ENCODE results near the gene KIF2A.
A peak's percentile ranks its signal among the peaks of the same experiment; 100 is the strongest.

The KIF2A gene

DNA sequence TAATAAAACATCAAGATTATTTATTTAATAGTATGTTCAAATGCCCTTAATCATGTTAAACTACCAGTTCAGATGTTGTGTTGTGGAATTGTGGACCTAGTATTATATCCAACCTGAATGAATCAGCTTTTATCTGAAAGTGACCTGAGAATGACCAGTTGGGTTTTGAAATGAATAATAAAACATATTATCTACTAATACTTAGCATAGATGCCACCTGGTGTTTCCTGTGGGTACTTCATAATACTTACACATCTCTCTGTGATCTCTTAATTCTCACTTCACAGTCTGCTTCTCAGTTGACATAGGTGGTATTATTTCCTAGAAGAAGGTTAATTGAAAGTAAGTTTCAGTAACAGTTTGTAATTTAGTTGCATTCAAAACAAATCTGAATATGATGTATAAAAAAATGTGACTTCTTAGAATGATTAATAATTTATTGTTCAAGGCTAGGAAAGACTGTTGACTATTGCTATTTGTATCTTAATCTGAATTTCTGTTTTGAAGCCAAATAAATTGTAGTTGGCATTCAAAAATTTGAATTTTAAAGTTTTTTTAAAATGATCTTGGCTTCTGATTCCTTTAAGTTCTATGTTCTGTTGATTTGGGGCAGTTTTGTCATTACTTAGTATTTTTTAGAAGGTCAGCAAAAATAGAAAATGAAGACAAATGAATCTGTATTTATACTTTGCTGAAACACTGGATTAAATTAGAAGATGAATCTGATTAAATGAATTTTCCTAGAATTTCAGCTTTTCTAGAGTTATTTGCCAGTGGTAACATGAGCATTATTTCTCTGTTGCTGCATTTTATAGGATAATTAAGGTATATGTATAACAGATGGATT, 48.2 kb downstream of the KIF2A start:
- Histone ChIP-seq H4K20me1 (ENCODE audit: insufficient read depth, low read length) (no peaks in the 10 kb centered on the region), H3K36me3 (ENCODE audit: insufficient read depth, low read length) (peaks cover 72% of the 10 kb centered on the region), H3K27ac (ENCODE audit: low read depth, low read length, poor library complexity, severe bottlenecking) (no peak overlapping the region)

GRCh38 chr5:62362701-62363100, 56.7 kb downstream of the KIF2A start:
- TF ChIP-seq EZH2 (IDR thresholded peaks at IDR 0.05; ENCODE audit: borderline replicate concordance, low read length) = no peak
- TF ChIP-seq, protein P1, sequence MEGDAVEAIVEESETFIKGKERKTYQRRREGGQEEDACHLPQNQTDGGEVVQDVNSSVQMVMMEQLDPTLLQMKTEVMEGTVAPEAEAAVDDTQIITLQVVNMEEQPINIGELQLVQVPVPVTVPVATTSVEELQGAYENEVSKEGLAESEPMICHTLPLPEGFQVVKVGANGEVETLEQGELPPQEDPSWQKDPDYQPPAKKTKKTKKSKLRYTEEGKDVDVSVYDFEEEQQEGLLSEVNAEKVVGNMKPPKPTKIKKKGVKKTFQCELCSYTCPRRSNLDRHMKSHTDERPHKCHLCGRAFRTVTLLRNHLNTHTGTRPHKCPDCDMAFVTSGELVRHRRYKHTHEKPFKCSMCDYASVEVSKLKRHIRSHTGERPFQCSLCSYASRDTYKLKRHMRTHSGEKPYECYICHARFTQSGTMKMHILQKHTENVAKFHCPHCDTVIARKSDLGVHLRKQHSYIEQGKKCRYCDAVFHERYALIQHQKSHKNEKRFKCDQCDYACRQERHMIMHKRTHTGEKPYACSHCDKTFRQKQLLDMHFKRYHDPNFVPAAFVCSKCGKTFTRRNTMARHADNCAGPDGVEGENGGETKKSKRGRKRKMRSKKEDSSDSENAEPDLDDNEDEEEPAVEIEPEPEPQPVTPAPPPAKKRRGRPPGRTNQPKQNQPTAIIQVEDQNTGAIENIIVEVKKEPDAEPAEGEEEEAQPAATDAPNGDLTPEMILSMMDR (IDR thresholded peaks at IDR 0.05; ENCODE audit: low read length) = no peak
- H4K20me1 ChIP-seq (ENCODE audit: insufficient read depth, low read length) = no peaks in the 10 kb centered on the region
- H3K9me3 ChIP-seq (ENCODE audit: low read length) = no peaks in the 10 kb centered on the region
- no peak overlapping the region for H3K9ac ChIP-seq (ENCODE audit: low read length)
- H3K9me2 ChIP-seq (ENCODE audit: low read depth, low read length) = no peaks in the 10 kb centered on the region
- no peaks in the 10 kb centered on the region for H3F3A ChIP-seq (ENCODE audit: insufficient read depth, low read length)
- no peak overlapping the region for H3K4me2 ChIP-seq (ENCODE audit: low read length)
- H3K79me2 ChIP-seq (ENCODE audit: insufficient read depth, low read length) = no peaks in the 10 kb centered on the region
- H3K4me1 ChIP-seq (ENCODE audit: insufficient read depth, low read length, severe bottlenecking) = no peaks in the 10 kb centered on the region
- H2AFZ ChIP-seq (ENCODE audit: low read length) = no peak overlapping the region
- H3K27ac ChIP-seq (ENCODE audit: low read depth, low read length, poor library complexity, severe bottlenecking) = no peak overlapping the region
- H3K4me3 ChIP-seq (ENCODE audit: low read depth, low read length, poor library complexity, severe bottlenecking) = no peak overlapping the region
- H3K36me3 ChIP-seq (ENCODE audit: insufficient read depth, low read length) = peaks cover 70% of the 10 kb centered on the region
- no peaks in the 10 kb centered on the region for H3K27me3 ChIP-seq (ENCODE audit: insufficient read depth, low read length)

More for the DNA sequence above, 48.2 kb downstream of the KIF2A start:
- Histone ChIP-seq H3K79me2 (ENCODE audit: insufficient read depth, low read length) (no peaks in the 10 kb centered on the region), H3K9me3 (ENCODE audit: low read length) (no peaks in the 10 kb centered on the region), H3F3A (ENCODE audit: insufficient read depth, low read length) (peaks cover 10% of the 10 kb centered on the region; the same call in 1 of the 2 replicates), H3K4me2 (ENCODE audit: low read length) (no peak overlapping the region), H3K27me3 (ENCODE audit: insufficient read depth, low read length) (no peaks in the 10 kb centered on the region), H3K9ac (ENCODE audit: low read length) (no peak overlapping the region), H3K4me1 (ENCODE audit: insufficient read depth, low read length, severe bottlenecking) (no peaks in the 10 kb centered on the region), H3K9me2 (ENCODE audit: low read depth, low read length) (no peaks in the 10 kb centered on the region), H3K4me3 (ENCODE audit: low read depth, low read length, poor library complexity, severe bottlenecking) (no peak overlapping the region), H2AFZ (ENCODE audit: low read length) (no peak overlapping the region)
- TF ChIP-seq EZH2 (IDR thresholded peaks at IDR 0.05; ENCODE audit: borderline replicate concordance, low read length) = no peak
- TF ChIP-seq, protein P1 (IDR thresholded peaks at IDR 0.05; ENCODE audit: low read length) = peak; percentile 70

DNA sequence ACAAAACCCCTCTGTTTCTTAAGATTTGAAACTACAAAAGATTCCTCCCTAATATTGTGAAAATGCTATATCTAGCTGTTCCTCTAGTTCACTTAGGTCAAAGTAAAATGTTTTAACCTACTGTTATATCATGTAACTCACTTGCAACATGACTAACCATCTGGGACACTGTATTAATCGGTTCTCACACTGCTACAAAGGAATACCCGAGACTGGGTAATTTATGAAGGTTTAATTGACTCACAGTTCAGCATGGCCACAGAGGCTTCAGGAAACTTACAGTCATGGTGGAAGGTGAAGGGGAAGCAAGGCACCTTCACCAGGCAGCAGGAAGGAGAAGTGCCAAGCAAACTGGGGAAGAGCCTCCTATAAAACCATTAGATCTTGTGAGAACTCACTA, 63.0 kb downstream of the KIF2A start:
- TF ChIP-seq, protein P1 (IDR thresholded peaks at IDR 0.05; ENCODE audit: low read length) = no peak
- TF ChIP-seq EZH2 (IDR thresholded peaks at IDR 0.05; ENCODE audit: borderline replicate concordance, low read length) = no peak
- H3K27me3 ChIP-seq (ENCODE audit: insufficient read depth, low read length) = no peaks in the 10 kb centered on the region
- no peaks in the 10 kb centered on the region for H4K20me1 ChIP-seq (ENCODE audit: insufficient read depth, low read length)
- H3K36me3 ChIP-seq (ENCODE audit: insufficient read depth, low read length) = peaks cover 67% of the 10 kb centered on the region
- no peaks in the 10 kb centered on the region for H3K4me1 ChIP-seq (ENCODE audit: insufficient read depth, low read length, severe bottlenecking)
- no peak overlapping the region for H3K27ac ChIP-seq (ENCODE audit: low read depth, low read length, poor library complexity, severe bottlenecking)
- no peaks in the 10 kb centered on the region for H3K9me2 ChIP-seq (ENCODE audit: low read depth, low read length)
- H2AFZ ChIP-seq (ENCODE audit: low read length) = no peak overlapping the region
- H3K9ac ChIP-seq (ENCODE audit: low read length) = no peak overlapping the region
- H3K9me3 ChIP-seq (ENCODE audit: low read length) = no peaks in the 10 kb centered on the region
- H3F3A ChIP-seq (ENCODE audit: insufficient read depth, low read length) = no peaks in the 10 kb centered on the region
- H3K4me2 ChIP-seq (ENCODE audit: low read length) = no peak overlapping the region
- H3K4me3 ChIP-seq (ENCODE audit: low read depth, low read length, poor library complexity, severe bottlenecking) = no peak overlapping the region
- no peaks in the 10 kb centered on the region for H3K79me2 ChIP-seq (ENCODE audit: insufficient read depth, low read length)

Measured in OCI-LY1 (cell line).